Retina (tissue), 1 donor: Measurements from ENCODE around the gene SYNGR2.

ENCODE experiments used
- DNase-seq: peaks from one replicate; pipeline ENCODE4 v3.0.0-alpha.2; 2016

Gene SYNGR2, protein sequence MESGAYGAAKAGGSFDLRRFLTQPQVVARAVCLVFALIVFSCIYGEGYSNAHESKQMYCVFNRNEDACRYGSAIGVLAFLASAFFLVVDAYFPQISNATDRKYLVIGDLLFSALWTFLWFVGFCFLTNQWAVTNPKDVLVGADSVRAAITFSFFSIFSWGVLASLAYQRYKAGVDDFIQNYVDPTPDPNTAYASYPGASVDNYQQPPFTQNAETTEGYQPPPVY

GRCh38 chr17:78168242-78168902 is at the start of gene SYNGR2:
Gene SYNGR2 (plus strand): TSS chr17:78168581. CDS start chr17:78168617, 36 bp downstream.
- peak; percentile 87 for DNase-seq

DNA sequence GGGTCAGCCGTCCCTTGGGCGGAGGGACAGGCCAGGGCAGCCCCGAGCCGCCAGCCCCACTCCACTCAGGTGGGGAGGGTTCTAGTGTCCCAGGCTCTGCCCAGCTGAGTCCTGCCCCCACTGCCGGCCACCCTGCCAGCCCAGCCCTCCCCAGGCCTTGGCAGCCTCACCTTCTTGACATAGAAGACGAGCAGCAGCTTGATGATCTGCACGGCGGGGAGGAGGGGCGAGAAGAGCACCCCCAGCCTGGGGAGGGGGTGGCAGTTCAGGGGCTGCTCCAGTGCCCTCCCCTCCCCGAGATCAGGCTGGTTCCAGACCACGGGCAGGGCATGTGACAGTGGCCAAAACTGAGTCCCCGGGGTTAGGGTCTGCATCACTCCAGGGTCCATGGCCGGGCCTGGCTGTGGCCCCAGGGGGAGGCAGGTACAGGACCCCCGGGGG is 49.6 kb upstream of the SYNGR2 start:
- no peak for DNase-seq

DNA sequence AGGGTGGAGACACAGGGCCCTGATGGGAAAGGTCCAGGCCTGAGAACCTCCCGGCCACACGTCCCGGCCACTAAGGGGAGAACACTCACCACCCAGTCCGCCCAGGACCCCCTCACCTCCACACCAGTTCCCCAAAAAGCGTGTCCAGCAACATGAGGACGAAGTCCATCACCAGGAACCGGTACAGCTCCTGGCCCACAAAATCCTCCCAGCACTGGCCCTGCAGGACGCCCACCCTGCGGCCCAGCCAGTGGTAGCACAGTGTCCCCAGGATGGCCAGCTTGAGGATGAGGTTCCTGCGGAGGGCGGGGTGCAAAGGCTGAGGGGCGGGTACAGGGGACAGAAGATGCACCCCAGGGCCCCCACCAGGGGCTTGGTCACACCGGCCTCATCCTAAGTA is 47.8 kb upstream of the SYNGR2 start:
- no peak for DNase-seq

DNA sequence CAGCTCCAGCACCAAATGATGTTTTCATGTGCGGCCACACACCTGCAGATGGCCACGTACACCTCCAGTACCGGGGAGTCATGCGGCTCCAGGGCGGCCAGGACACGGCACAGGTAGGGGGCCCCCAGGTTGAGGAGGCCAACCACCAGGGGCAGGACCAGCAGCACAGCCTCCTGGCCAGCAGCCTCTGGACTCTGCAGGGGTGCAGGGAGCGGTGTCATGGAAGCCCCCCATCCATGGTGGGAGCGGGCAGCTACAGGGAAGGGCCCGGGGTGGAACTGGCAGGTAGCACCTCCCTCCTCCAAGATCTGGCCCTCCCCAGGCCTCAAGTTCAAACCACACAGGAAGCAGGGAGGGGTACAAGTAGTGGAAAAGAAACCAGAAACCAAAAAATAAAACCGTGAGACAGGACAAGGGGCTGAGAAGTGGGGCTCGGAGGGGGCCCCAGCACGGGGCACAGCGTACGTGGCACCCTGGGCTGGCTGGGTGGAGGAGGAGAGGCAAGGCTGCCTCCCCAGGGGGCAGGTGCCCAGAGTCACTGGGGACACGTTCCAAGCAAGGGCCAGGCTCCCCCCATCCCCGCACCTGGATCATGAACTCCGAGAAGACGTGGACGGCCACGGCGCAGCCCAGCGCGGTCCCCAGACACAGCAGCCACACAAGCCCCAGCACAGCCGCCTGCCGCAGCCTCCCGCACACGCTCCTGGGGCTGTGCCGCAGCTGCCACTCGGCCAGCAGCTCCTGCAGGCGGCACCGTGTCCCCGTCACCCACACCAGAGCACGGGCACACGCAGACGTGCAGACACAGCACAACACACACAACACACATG is 47.2 kb upstream of the SYNGR2 start:
- no peak for DNase-seq

GRCh38 chr17:78121801-78122215 is 46.6 kb upstream of the SYNGR2 start:
- no peak for DNase-seq

- no peak for DNase-seq
These were observed 46.0 kb upstream of the SYNGR2 start for GRCh38 chr17:78122216-78122930.

GRCh38 chr17:78122931-78123249 is 45.5 kb upstream of the SYNGR2 start:
- no peak for DNase-seq

DNA sequence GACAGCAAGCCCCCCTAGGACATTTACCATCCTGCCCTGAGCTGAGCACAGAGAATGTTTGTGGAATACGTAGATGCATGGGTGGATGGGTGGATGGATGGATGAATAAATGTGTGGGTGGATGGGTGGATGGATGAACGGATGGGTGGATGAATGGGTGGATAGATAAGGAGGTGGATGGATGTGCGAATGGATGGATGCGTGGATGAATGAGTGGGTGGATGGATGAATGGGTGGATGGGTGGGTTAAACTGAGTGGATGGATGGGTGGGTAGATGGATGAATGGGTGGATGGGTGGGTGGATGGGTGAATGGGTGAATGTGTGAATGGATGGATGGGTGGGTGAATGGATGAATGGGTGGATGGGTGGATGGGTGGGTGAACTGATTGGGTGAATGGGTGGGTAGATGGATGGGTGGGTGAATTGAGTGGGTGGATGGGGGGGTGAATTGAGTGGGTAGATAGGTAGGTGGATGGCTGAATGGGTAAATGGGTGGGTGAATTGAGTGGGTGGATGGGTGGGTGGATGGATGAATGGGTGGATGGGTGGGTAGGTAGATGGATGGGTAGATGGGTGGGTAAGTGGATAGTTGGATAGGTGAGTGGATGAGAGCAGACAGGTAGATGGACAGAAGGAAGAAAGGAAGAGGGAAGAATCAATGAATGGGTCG is 45.0 kb upstream of the SYNGR2 start:
- no peak for DNase-seq

- DNase-seq, result no peak
These were observed 44.1 kb upstream of the SYNGR2 start for GRCh38 chr17:78124081-78124835.

- DNase-seq, result no peak
These were observed 43.6 kb upstream of the SYNGR2 start for GRCh38 chr17:78124836-78125137.

DNA sequence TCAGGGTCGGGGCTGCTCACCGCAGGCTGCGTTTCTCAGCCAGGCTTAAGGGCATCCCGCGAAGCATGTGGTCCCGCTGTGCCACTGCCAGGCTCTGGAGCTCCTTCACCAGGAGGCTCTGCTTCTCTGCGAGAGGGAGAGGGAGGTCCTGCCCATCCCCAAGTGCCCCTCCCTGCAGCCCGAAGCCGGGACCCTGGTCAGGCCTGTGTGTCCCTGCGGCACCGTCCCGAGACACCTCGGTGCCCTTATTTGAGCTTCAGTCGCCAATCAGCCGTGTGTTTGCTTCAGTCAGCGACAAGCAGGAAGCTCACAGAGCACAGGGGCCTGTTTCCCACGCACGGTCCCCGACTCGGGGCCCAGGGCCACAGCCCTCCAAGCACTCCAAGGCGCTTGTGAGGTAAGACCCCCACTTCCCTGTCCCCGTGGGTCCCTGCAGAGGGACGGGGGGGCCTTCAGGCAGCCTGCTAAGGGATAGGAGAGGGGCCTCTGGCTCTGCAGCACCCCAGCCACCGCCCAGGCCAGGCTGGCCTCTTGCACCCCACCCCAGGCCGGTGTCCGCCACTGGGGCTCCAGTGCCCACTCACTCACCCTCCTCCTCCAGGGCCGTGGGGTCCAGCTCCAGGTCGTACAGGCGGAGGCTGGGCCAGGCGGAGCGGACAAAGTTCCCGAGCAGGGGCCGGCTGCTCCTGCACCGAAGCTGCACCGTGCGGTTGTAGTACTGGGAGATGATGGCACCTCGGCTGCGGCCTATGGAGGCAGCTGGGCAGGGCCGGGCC is 43.1 kb upstream of the SYNGR2 start:
- DNase-seq, result no peak

DNA sequence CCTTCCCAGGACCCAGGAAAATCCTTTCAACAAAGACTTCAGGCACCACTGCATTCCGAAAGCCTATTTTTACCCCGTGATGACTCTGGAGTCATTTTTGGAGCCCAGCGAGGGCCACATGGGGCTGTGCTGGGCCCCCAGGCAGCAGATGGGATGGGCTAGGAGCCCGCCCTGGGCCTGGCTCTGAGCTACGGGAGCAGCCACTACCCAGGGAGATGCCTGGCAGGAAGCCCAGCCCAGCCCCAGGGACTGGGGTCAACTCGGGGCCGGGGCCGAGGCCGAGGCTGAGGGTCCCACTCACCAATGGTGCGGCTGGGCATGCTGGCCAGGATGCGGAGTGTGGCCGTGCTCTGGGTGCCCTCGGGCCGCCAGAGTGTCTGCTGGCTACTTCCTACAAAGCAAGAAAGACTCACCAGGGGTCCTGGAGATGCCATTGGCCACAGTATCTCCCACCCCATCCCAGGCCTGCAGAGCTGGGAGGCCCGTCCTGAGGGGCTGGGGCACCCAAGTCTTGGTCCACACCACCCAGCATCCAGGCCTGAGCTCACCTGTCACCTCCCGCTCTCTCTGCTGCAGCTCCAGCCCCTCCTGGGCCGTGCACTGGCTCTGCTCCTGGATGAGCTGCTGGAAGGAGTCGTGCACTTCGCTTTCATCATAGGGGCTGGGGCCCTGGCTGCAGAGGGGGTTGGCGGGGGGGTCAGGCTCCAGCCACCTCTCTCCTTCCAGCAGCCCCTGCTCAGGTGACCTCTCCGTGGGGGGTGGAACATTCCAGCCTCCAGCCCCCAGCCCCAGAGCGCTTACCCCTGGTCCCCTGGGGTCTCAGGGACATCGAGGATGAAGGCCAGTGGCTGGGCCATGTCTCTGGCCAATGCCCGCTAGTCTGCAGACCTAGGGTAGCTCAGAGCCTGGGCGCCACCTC is 42.1 kb upstream of the SYNGR2 start:
- DNase-seq, result no peak

GRCh38 chr17:78126895-78127238 is 41.5 kb upstream of the SYNGR2 start:
- no peak for DNase-seq

DNA sequence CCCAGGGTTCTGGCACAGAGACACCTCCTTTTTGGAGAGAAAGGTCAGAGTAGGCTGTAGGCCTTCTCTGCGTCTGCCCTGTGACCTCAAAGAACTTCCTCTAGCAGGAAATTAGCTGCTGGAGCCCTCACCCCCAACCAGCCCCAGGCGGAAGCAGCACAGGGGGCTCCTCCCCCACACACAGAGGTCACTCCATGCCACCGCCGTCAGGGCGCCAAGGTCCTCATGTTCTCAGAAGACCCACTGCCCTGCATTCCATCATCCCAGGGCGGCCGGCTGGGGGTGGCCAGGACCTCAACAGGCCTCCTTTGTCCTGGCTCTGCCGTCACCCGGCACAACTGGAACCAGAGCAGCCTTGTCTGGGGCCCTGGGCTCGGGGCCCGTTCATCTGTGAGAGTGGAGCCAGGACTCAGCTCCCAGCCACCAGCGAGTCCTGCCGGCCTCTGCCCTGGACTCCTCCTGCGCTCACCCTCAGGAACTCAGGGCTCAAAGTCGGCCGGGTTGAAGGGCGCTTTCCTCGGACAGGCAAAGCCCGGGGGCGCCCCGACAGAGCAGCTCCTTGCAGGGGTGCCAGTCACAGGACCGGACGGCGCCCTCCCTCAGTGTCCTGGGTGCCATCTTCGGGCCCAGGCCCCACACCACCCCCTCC is 41.0 kb upstream of the SYNGR2 start:
- peak; percentile 65 for DNase-seq

- DNase-seq, result no peak
These were observed 40.4 kb upstream of the SYNGR2 start for GRCh38 chr17:78127888-78128550.

DNA sequence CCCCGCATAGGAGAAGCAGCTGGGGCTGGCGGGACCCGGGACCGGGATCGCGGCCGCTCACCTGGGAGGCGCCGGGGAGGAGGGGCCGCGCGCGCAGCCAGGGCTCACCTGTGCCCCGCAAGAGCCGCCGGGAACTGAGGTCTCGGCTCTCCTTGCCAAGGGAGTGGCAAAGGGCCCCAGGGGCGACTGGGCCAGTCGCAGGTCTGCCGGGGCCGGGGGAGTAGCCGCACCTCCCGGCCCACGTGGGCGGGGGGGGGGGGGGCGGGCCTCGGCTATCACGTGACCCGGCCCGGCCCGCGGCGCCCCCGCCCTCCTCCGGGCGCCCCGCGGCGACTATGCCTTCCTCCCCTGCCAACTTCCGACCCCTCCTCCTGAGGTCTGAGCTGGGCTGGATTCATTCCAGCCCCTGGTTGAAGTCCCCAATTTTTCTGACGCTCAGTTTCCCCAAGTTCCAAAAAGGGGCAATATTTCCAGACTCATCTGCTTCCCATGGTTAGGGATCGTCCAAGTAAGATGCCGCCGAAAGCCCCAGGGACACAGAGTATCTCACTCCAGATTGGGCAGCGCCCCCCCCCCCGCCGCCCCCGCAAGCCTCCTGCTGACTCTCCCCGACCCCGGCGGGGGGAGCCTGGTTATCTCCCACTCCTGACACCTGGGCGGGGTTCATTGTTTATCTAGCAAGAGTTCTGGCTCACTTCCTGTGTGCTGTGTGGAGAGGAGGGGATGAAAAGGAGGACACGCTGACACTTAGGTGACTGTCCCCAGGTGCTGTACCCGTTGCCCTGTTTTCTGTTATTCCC is 39.6 kb upstream of the SYNGR2 start, which contains the start of gene TMC6:
Gene TMC6 (minus strand): TSS at position 205 of the 800 bp plus-strand sequence. CDS start 1,923 bp downstream, outside the sequence.
- DNase-seq, result no peak

DNA sequence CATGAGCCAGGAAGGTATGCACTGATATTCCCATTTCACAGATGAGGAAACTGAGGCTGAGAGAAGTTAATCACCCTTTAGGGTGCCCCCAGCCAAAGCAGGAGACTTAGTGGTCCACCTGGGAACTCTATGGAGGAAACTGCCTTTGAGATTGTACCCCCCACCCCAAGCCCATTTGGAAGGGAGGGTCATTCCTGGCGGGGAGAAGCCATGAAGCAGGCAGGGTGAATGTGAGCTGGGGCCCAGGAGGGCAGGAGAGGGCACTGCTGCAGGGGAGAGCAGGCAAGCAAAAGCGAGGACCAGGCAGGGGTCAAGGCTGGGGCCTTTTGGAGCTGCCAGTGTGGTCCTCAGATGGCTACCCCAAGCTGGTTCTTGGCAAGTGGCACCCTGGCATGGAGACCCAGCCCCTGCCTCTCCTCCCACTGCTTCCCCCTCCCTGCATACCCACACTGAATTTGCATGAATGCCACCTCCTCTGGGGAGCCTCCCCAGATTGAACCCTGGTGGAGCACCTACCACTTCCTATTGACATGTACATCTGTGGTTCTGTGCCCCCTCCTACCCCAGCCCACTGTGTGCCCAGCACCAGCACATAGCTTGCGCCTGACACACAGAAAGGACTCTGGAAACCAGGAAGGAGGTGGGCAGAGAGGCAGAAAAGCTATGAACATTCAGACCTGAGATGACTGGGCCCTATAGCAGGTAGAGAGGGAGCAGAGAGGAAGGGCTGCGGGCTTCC is 38.9 kb upstream of the SYNGR2 start:
- no peak for DNase-seq

DNA sequence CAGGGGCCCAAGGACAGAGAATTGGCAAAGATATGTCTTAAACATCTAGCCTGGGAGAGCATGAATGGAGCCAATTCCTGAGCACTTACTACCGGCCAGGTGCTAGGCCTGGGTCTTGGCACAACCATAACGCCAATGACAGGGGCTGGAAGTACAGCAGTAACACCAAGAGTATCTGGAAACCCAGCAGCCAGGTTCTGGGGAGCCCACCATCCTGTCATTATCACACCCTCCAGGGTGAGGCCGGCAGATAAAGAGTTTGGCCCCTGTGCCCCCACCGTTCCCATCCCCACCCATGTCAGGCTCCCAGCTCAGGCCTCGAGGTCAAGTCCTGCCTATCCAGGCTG is 38.3 kb upstream of the SYNGR2 start:
- no peak for DNase-seq
